HEK293T (cell line): ENCODE data around the gene MYB.

ENCODE experiments used
- CTCF ChIA-PET: fragments of 350-600 bp; formaldehyde crosslinking; extraction: SDS; loops from one replicate; lab custom pipeline; 2021; ENCODE audit warnings: antibody characterized with exemption, inconsistent platforms; lab: Yijun Ruan, JAX
- POLR2A ChIA-PET: fragments of 350-600 bp; formaldehyde crosslinking; extraction: SDS; loops from one replicate; lab custom pipeline; 2020; ENCODE audit warnings: antibody characterized with exemption, inconsistent platforms; lab: Yijun Ruan, JAX
- DNase-seq: peaks from one replicate; pipeline ENCODE4 v3.0.0; 2012; ENCODE audit warnings: mixed read lengths; ENCODE audit errors: extremely low spot score
- ARNT ChIP-seq: fragments of 450-650 bp; IDR thresholded peaks from 2 replicates; pipeline ENCODE4 v1.6.1; 2017; ENCODE audit warnings: mild to moderate bottlenecking
- BHLHE40 ChIP-seq: fragments of 450-650 bp; IDR thresholded peaks from 2 replicates; pipeline ENCODE4 v1.6.1; 2016; ENCODE audit warnings: mild to moderate bottlenecking, moderate library complexity, borderline replicate concordance
- CTBP1 ChIP-seq: fragments of 450-650 bp; IDR thresholded peaks from 2 replicates; pipeline ENCODE4 v1.6.1; 2016; ENCODE audit warnings: borderline replicate concordance
- ELF4 ChIP-seq: fragments of 450-650 bp; IDR thresholded peaks from 2 replicates; pipeline ENCODE4 v1.6.1; 2017; ENCODE audit warnings: antibody characterized with exemption
- FOXA1 ChIP-seq: fragments of 450-650 bp; IDR thresholded peaks from 2 replicates; pipeline ENCODE4 v1.6.1; 2016; ENCODE audit warnings: mild to moderate bottlenecking
- FOXK2 ChIP-seq: fragments of 450-650 bp; IDR thresholded peaks from 2 replicates; pipeline ENCODE4 v1.6.1; 2016; ENCODE audit warnings: mild to moderate bottlenecking
- FOXM1 ChIP-seq: fragments of 450-650 bp; IDR thresholded peaks from 2 replicates; pipeline ENCODE4 v1.6.1; 2017; ENCODE audit warnings: mild to moderate bottlenecking, borderline replicate concordance
- HDGF ChIP-seq: fragments of 450-650 bp; IDR thresholded peaks from 2 replicates; pipeline ENCODE4 v1.6.1; 2017; ENCODE audit warnings: antibody characterized with exemption, borderline replicate concordance
- L3MBTL2 ChIP-seq: fragments of 450-650 bp; conservative IDR thresholded peaks from 2 replicates; pipeline ENCODE4 v1.6.1; 2016; ENCODE audit warnings: mild to moderate bottlenecking
- LEF1 ChIP-seq: fragments of 450-650 bp; IDR thresholded peaks from 2 replicates; pipeline ENCODE4 v1.6.1; 2017; ENCODE audit warnings: mild to moderate bottlenecking, borderline replicate concordance
- NFRKB ChIP-seq: fragments of 450-650 bp; IDR thresholded peaks from 2 replicates; pipeline ENCODE4 v1.6.1; 2016; ENCODE audit warnings: mild to moderate bottlenecking, moderate library complexity
- PKNOX1 ChIP-seq: fragments of 450-650 bp; IDR thresholded peaks from 2 replicates; pipeline ENCODE4 v1.6.1; 2016
- SP1 ChIP-seq: fragments of 450-650 bp; IDR thresholded peaks from 2 replicates; pipeline ENCODE4 v1.6.1; 2017
- SUZ12 ChIP-seq: fragments of 450-650 bp; IDR thresholded peaks from 2 replicates; pipeline ENCODE4 v1.6.1; 2016; ENCODE audit warnings: mild to moderate bottlenecking
- TARDBP ChIP-seq: fragments of 450-650 bp; IDR thresholded peaks from 2 replicates; pipeline ENCODE4 v1.6.1; 2016
- ZNF384 ChIP-seq: fragments of 450-650 bp; IDR thresholded peaks from 2 replicates; pipeline ENCODE4 v1.6.1; 2016

MYB gene

GRCh38 chr6:135219346-135219745, 38.2 kb downstream of the MYB start:
- DNase-seq, result no peak
- no peak for TF ChIP-seq HDGF
- no peak for TF ChIP-seq ARNT
- no peak for TF ChIP-seq LEF1
- CTCF ChIA-PET, result no interaction called here
- POLR2A ChIA-PET, result no interaction called here

- ChIA-PET CTCF (no interaction called here), POLR2A (interaction anchor here (0.6 kb wide), 1 partner anchor 42 kb away, joined by 3 read pairs; no protein-coding TSS in a partner anchor)
- DNase-seq, result no peak
- no peak for TF ChIP-seq BHLHE40
- no peak for TF ChIP-seq ARNT
- TF ChIP-seq L3MBTL2, result no peak
- no peak for TF ChIP-seq FOXM1
- TF ChIP-seq SUZ12, result no peak
- TF ChIP-seq LEF1, result no peak
- no peak for TF ChIP-seq SP1
Measured at GRCh38 chr6:135221042-135221441, 39.9 kb downstream of the MYB start.

GRCh38 chr6:135221505-135221904, 40.4 kb downstream of the MYB start:
- CTCF ChIA-PET, result no interaction called here

GRCh38 chr6:135222623-135223022, 41.5 kb downstream of the MYB start:
- CTCF ChIA-PET, result no interaction called here
- DNase-seq, result no peak
- no peak for TF ChIP-seq L3MBTL2
- no peak for TF ChIP-seq SUZ12
- no peak for TF ChIP-seq CTBP1
- TF ChIP-seq BHLHE40, result no peak
- no peak for TF ChIP-seq NFRKB
- no peak for TF ChIP-seq LEF1
- TF ChIP-seq TARDBP, result no peak
- TF ChIP-seq FOXK2, result no peak
- TF ChIP-seq FOXM1, result no peak
- TF ChIP-seq ARNT, result no peak
- TF ChIP-seq ZNF384, result no peak
- TF ChIP-seq FOXA1, result no peak
- TF ChIP-seq ELF4, result no peak
- no peak for TF ChIP-seq SP1
- no peak for TF ChIP-seq PKNOX1
- no peak for TF ChIP-seq HDGF
- POLR2A ChIA-PET, result no interaction called here

More at GRCh38 chr6:135221505-135221904, 40.4 kb downstream of the MYB start:
- POLR2A ChIA-PET, result interaction anchor here (0.6 kb wide), 1 partner anchor 42 kb away, joined by 3 read pairs; no protein-coding TSS in a partner anchor
- no peak for TF ChIP-seq HDGF
- TF ChIP-seq ELF4, result no peak
- TF ChIP-seq FOXA1, result no peak
- no peak for TF ChIP-seq TARDBP
- TF ChIP-seq BHLHE40, result no peak
- no peak for TF ChIP-seq SUZ12
- no peak for TF ChIP-seq SP1
- DNase-seq, result no peak

GRCh38 chr6:135224037-135224647, 43.0 kb downstream of the MYB start:
- no peak for DNase-seq
- no peak for TF ChIP-seq BHLHE40
- TF ChIP-seq NFRKB, result no peak
- no peak for TF ChIP-seq LEF1
- TF ChIP-seq ARNT, result no peak
- no peak for TF ChIP-seq TARDBP
- TF ChIP-seq FOXK2, result no peak
- no peak for TF ChIP-seq ELF4
- TF ChIP-seq SUZ12, result no peak
- no peak for TF ChIP-seq ZNF384
- no peak for TF ChIP-seq FOXA1
- no peak for TF ChIP-seq CTBP1
- TF ChIP-seq L3MBTL2, result no peak
- TF ChIP-seq PKNOX1, result no peak
- TF ChIP-seq FOXM1, result no peak
- no peak for TF ChIP-seq HDGF
- TF ChIP-seq SP1, result no peak
- POLR2A ChIA-PET, result no interaction called here
- CTCF ChIA-PET, result interaction anchor here (0.6 kb wide), 1 partner anchor 257 kb away, joined by 7 read pairs; no protein-coding TSS in a partner anchor

- no peak for DNase-seq
- TF ChIP-seq CTBP1, result no peak
- no peak for TF ChIP-seq ELF4
- ChIA-PET CTCF (no interaction called here), POLR2A (no interaction called here)
Measured at GRCh38 chr6:135225911-135226310, 44.8 kb downstream of the MYB start.

GRCh38 chr6:135226537-135226936, 45.4 kb downstream of the MYB start:
- DNase-seq, result no peak
- CTCF ChIA-PET, result no interaction called here
- TF ChIP-seq FOXM1 (no peak), ARNT (no peak), FOXK2 (no peak), TARDBP (no peak), SUZ12 (no peak), BHLHE40 (no peak), PKNOX1 (no peak), CTBP1 (no peak), NFRKB (no peak), HDGF (no peak), L3MBTL2 (no peak), ELF4 (no peak), ZNF384 (no peak), LEF1 (no peak)
- POLR2A ChIA-PET, result no interaction called here
